Measurements from ENCODE around the gene RPTOR.

- TF ChIP-seq CTCF (IDR thresholded peaks at IDR 0.05; ENCODE audit: borderline replicate concordance, extremely low read depth, low read length, poor library complexity, severe bottlenecking) (no peak), EZH2 (IDR thresholded peaks at IDR 0.05; ENCODE audit: borderline replicate concordance, low read depth, low read length, severe bottlenecking) (no peak)
Measured at GRCh38 chr17:80624864-80625263, 80.2 kb downstream of the RPTOR start.
